GM12874 (cell line): ENCODE data around the gene RAB11FIP3.

Source experiments
- TF ChIP-seq, protein P1 (sequence below): IDR thresholded peaks from 2 replicates; pipeline ENCODE4 v1.5.1; 2011; ENCODE audit warnings: low read depth, mild to moderate bottlenecking, control low read depth, low read length, moderate library complexity; ENCODE audit not compliant: insufficient read depth

The RAB11FIP3 gene

DNA sequence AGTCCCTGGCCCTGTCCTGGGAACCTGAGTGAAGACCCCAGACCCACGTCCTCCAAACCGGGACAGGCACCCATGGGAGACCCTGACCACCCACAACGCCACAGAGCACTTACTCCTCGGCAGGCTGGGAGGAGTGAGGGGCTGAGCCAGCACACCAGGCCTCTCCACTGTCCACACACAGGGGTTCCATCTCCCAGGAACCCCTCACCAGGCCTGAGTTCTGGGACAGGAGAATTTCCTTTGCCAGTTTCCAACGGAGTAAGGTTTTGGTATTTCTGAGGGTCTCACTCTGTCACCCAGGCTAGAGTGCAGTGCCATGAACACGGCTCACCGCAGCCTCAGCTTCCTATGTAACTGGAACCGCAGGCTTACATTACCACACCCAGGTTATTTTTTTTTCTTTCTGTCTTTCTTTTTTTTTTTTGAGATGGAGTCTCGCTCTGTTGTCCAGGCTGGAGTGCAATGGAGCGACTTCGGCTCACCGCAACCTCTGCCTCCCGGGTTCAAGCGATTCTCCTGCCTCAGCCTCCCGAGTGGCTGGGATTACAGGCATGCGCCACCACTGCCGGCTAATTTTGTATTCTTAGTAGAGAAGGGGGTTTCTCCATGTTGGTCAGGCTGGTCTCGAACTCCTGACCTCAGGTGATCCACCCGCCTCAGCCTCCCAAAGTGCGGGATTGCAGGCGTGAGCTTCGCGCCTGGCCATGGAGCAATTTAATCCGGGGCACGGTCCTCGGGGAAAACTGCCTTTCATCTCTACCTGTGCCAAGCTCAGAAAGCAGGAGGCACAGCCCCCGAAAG lies 45.3 kb upstream of the RAB11FIP3 start:
- TF ChIP-seq, protein P1, sequence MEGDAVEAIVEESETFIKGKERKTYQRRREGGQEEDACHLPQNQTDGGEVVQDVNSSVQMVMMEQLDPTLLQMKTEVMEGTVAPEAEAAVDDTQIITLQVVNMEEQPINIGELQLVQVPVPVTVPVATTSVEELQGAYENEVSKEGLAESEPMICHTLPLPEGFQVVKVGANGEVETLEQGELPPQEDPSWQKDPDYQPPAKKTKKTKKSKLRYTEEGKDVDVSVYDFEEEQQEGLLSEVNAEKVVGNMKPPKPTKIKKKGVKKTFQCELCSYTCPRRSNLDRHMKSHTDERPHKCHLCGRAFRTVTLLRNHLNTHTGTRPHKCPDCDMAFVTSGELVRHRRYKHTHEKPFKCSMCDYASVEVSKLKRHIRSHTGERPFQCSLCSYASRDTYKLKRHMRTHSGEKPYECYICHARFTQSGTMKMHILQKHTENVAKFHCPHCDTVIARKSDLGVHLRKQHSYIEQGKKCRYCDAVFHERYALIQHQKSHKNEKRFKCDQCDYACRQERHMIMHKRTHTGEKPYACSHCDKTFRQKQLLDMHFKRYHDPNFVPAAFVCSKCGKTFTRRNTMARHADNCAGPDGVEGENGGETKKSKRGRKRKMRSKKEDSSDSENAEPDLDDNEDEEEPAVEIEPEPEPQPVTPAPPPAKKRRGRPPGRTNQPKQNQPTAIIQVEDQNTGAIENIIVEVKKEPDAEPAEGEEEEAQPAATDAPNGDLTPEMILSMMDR: no peak

- TF ChIP-seq, protein P1: no peak
These were observed 44.8 kb upstream of the RAB11FIP3 start for GRCh38 chr16:380762-381011.

DNA sequence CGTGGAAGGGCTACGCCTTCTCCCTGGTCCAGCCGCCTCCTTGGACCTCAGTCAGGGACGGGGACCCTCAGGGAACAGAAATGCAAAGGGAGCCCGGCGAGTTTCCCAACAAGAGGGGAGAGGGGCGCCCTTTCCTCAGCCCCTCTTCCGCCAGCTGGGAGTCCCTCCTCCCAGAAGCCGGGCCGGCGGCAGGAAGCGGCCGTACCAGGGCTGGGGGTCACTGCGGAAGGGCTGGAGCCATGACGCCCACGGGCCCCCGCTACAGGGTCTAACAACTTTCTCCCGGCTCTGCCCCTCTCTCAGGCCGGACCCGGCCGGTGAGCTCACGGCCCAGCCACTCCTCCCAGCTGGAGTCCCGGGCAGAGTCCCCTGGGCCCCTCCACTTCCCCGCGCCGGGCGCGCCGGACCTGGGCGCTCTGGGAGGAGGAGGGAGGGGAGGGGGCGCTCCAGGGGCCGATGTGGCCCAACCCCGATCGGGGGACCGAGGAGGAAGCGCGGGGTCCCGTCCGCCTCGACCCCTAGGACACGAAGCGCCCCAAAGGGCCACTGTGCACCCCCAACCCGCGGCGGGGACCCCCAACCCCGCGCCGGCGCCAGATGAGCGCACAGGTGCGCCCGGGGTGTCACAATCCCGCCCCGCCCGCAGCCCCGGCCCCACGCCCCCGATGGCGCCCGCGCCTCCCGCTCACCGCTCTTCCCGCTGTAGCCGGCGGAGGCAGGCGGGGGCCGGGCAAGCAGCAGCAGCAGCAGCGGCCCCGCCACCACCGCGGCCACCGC lies 44.2 kb upstream of the RAB11FIP3 start:
- TF ChIP-seq, protein P1: no peak

DNA sequence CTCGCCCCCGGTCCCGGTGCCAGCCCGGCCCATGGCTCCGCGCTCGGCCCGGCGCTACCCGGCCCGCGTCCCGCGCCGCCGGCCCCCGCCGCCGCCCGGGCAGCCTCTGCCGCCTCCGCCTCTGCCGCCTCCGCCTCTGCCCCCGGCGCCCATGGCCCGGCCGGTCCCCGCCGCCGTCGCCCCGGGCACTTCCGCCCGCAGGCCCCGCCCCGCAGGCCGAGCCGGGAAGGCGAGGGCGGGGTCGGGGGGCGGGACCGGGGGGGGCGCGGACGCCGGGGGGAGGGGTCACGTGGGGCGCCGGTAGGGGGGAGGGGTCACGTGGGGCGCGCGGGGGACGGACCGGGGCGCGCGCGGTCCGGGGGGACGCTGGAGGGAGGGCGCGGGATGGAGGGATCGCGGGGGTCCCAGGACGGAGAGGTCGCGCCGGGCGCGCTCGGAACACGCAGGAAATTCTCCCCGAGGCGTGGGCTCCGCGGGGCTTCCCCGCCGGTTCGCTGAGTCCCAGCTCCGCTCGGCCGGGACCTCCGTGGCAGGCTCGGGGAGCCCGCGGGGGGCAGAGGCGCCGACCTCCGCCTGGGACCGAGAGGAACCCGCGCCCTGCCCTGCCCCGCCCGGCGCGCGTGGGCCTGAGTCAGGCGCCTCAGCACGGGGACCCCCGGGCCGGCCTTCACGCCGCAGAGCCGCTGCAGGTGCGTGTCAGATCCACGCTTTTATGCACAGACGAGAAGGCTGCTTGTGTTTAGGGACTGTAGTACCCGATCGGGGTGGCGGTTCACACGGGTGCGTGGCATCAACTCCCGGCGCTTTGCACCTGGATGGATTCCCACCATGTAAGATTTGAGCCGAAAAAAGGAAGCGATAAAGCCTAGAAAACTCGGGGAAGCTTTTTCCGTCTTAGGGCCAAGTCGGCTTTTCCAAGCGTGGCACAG lies 43.4 kb upstream of the RAB11FIP3 start, which contains the start of gene PGAP6:
TSS of gene PGAP6 (minus strand) at position 190 of the 929 bp plus-strand sequence. CDS start at position 33, 157 bp downstream.
- TF ChIP-seq, protein P1: no peak

DNA sequence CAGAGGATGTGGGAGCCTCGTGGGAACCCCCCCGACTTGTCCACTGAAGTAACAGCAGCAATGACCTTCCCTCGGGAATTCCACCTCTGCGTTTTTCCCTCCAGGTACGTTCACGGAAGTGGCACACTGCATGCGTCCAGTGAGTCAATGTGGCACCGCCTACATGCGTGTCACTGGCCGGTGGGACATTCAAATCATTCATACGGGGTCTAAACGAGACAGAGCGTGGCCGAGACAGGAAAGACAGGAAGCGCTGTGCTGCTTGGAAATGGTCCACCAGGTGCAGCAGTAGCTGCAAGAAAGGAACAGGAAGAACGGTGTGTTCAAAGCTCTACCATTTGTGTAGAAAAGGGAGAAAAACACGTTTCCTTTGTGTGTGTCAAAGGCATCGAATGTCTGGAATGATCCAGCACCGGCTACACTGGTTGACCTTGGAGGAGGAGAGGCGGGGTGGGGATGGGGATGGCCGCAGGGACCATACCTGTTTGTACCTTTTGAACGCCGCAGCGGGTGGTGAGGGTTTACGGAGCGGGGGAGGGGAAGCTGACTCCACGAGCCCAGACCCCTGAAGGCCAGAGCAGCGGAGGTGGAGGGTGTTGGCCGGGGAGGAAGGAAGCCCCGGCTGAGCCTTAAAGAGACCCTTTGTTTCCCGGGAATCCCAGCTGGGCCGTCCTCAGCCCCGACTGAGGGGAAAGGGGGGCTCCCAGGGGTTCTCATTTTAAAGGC lies 42.0 kb upstream of the RAB11FIP3 start:
- TF ChIP-seq, protein P1: no peak

GRCh38 chr16:386641-387156 lies 38.8 kb upstream of the RAB11FIP3 start:
- TF ChIP-seq, protein P1: no peak
